NCI-H510A (cell line): ENCODE data around the gene KISS1R.
"Not testable (repeated sequence)": the region's sequence is repeated elsewhere in the genome, so short reads cannot be mapped to it uniquely, and the experiment has no call there.

Experiments used
- DNase-seq: peaks from one replicate; lab custom pipeline; 2025; lab: John Stamatoyannopoulos, UW

The KISS1R gene

GRCh38 chr19:917323-918151, at the start of gene KISS1R:
TSS of gene KISS1R (plus strand) at chr19:917333. CDS start at chr19:917503, 170 bp downstream.
- no peak for DNase-seq

DNA sequence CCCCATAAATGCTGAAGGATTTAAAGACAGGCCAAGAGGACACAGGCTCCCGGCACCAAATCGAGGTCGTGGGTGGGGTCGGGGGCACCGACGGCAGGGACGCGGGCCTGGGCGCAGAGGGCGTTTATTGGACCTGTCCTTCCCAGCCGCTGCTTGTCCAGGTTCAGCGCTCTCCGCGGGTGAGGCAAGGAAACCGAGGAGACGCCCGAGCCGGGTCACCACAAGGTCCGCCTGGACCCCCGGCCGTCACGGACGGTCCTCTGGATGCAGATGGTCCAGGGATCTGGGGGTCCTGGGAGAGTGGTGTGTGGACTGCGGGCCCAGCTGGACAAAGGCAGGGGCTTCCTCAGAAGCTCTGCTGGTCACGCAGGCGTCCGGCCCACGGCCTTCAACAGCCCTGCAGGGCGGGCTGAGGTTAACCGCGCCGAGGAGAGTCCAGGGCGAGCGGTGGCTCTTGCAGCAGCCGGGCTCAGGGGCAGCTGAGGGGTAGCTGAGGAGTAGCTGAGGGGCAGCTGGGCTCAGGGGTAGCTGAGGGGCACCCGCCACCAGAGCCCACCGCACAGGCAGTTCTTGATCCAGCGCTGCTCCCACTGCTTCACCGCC, 49.2 kb upstream of the KISS1R start:
- DNase-seq: no peak

DNA sequence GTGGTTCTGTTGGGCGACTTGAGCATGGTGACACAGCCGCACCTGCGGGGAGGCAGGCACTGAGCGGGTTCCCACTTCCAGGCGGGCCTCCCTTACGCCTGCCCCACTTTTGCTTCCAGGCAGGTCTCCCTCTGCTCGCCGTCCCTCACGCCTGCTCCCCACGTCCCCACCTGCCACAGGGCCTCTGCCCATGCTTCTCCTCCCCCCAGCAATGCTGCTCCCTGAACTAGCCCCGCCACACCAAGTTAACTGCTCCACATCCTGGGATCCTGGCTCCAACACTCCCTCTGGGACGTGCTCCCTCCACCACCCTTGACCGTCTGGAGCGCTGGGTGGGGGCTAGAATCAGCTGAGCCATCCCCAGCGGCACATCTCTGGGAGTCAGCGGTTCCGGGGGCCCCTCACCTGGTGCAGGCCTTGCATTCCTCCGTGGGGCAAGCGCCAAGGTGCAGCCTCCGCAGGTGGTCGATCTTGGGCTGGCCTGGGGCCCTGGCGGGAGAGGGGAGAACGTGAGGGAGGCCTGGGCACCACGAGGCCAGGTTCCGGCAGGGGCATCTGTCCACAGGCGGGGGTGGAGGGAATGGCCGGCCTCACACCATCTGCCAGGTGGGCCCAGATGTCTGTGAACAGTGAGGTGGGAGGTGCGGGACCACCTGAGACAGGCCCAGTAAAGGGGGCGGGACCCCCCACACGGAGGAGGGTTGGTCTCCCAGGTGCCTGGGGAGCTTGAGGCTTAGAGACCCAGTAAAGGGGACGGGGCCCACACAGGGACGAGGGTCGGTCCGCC, 48.5 kb upstream of the KISS1R start:
- DNase-seq: no peak

DNA sequence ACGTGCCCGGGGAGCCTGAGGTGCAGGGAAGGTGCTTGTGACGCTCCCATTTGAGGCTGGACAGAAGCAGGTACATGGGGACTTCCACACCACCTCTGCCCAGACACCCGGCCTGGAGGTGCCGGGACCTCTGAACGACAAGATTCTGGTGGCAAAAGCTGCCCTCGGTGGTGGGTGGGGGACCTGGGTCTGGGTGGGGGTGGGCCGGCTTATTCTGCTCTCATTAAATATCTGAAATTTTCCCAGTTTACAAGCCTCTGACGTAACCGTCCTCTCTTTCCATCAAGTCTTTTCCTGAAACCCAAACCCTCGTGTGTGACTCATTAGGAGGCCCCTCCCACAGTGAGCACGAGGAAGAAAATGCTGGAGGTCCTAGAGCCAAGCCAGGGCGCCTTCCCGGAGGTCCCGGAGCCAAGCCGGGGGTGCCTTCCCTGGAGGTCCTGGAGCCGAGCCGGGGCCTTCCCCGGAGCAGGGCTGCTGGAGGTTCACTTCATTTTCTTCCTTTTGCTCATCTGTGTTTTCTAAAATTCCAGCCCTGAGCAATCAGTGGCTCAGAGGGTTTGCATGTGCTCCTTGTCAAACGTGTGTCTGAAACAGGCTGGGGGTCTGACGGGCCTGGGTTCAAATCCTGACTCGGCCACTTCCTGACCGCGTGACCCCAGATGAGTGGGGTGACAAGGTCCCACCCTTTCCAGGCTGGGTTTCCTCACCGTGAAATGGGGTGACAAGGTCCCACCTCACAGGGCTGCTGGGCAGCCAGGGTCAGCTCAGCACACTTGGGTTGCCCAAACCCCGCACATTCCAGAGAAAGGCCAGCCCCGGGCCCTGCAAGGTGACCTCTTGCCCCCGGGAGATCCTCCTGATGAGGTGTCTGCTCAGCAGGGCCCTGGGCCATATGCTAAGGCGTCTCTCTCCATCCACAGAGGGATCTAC, 47.6 kb upstream of the KISS1R start:
- DNase-seq: no peak

DNA sequence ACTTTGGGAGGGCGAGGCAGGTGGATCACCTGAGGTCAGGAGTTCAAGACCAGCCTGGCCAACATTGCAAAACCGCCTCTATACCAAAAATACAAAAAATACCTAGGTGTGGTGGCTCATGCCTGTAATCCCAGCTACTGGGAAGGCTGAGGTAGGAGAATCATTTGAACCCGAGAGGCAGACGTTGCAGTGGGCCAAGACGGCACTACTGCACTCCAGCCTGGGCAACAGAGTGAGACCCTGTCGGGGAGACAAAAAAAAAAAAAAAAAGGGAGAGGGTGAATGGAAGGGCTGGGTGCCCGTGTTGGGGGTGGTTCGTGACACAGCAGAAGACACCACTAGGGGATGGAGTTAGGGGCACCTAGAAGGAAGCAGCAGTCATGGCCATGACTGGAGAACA, 46.8 kb upstream of the KISS1R start:
- no peak for DNase-seq

DNA sequence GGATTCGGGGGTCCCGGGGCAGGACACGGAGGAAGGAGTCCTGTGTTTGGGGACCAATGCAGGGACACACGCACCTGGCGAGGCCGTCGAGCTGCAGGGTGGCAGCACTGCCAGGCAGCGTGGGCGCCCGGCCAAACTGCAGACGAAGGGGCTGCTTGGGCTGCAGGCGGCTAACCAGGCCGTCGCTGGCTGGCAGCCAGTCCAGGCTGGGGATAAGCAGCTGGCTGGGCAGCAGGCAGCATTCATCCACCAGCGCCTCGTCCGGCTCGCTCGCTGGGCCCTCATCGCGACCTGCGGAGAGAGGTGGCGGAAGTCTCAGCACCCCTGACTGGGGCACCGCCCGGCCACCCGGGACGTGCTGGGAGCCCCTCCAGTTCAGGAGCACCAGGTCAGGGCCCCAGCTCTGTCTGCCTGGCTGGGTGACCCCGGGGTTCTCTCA, 46.2 kb upstream of the KISS1R start:
- DNase-seq: no peak

GRCh38 chr19:871446-872265, 45.5 kb upstream of the KISS1R start:
- DNase-seq: no peak

- DNase-seq: no peak
These were observed 44.7 kb upstream of the KISS1R start for GRCh38 chr19:872266-872951.

DNA sequence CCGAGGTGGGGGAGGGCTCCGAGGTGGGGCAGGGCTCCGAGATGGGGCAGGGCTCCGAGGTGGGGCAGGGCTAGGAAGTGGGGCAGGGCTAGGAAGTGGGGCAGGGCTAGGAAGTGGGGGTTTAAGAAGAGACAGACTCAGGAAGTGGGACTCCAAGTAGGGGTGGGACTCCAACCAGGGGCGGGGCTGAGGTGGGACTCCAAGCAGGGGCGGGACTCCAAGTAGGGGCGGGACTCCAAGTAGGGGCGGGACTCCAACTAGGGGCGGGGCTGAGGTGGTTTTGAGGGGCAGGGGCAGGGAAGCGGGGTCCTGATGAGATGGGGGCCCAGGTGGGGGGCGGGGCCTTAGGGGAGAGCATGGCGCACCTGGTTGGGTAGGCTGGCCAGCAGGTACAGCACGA, 44.0 kb upstream of the KISS1R start:
- no peak for DNase-seq

GRCh38 chr19:873561-874041, 43.5 kb upstream of the KISS1R start:
- no peak for DNase-seq

GRCh38 chr19:875265-875879, 41.8 kb upstream of the KISS1R start:
- no peak for DNase-seq

DNA sequence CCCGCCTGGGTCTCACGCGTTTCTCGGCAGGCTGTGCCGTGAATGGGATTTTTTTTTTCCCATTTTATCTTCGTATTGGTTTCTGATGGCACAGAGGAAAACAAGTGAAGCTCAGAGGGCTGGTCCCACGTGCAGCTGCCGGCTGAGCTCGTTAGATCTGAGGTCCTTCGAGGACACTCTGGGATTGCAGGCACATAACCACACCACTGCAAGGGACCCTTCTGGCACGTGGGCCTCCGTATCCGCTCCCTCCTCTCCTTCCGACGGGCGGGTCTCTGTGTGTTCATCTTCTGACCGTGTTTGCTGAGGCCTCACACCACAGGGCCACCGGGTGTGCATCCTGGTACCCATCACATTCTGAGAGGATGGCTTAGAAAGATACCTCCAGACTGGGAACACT, 41.0 kb upstream of the KISS1R start:
- no peak for DNase-seq

DNA sequence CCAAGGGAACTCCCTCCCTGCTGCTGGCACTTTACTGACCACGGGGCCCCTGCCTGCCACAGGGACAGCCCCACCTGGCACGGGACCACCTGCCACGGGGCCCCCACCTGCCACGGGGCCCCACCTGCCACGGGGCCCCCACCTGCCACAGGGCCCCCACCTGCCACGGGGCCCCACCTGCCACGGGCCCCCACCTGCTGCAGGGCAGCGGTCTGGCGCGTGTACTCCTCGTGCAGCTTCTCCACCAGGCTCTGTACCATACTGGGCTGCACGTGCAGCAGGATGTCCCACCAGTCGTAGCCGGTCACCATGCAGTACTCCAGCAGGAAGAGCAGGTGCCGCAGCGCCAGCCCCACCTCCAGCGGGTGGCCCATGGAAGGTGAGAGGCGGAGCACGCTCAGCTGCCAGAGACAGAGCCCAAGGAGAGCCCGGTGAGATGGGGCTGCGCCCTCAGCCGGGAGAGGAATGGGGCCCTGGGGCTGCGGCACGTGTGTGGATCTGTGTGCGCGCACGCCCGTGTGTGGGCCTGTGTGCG, 40.3 kb upstream of the KISS1R start:
- no peak for DNase-seq

GRCh38 chr19:877992-878660, 39.0 kb upstream of the KISS1R start:
- not testable (repeated sequence) for DNase-seq

GRCh38 chr19:878751-879561, 38.2 kb upstream of the KISS1R start:
- not testable (repeated sequence) for DNase-seq

GRCh38 chr19:879711-880438, 37.3 kb upstream of the KISS1R start:
- DNase-seq: no peak
